Esophagus squamous epithelium (tissue), 5 donors: Measurements from ENCODE around the gene BOLL. TPM values are rescaled to one million over a fixed set of nuclear protein-coding genes. Genes with fewer than 3 reads are reported as not detected.
"Not testable (repeated sequence)": the region's sequence is repeated elsewhere in the genome, so short reads cannot be mapped to it uniquely, and the experiment has no call there.

ENCODE experiments used
- DNase-seq: peaks from one replicate; lab custom pipeline; 2025; lab: John Stamatoyannopoulos, UW
- H3K27ac ChIP-seq, 4 donors: fragments of 200-600 bp; sonication (generic); one replicate each; pipeline ENCODE4 v1.5.1; 2016 to 2019; ENCODE audit warnings: mild to moderate bottlenecking in 1 of 4
- H3K27me3 ChIP-seq, 4 donors: fragments of 200-600 bp; sonication (generic); 1 replicate in 3 of 4; 2 replicates in 1 of 4; pipeline versions ENCODE4 v1.5.1 to v1.6.0; 2017 to 2021; ENCODE audit warnings: antibody characterized with exemption in 1 of 4
- H3K36me3 ChIP-seq, 3 donors: fragments of 200-600 bp; sonication (generic); one replicate each; pipeline ENCODE4 v1.5.1; 2016 to 2019
- H3K4me1 ChIP-seq, 3 donors: fragments of 200-600 bp; sonication (generic); one replicate each; pipeline ENCODE4 v1.5.1; 2017 to 2019
- H3K4me3 ChIP-seq, 4 donors: fragments of 200-600 bp; sonication (generic); 1 replicate in 3 of 4; 2 replicates in 1 of 4; pipeline ENCODE4 v1.5.1; 2016 to 2019; ENCODE audit warnings: mild to moderate bottlenecking in 2 of 4, moderate library complexity in 1 of 4
- H3K9me3 ChIP-seq, 3 donors: fragments of 200-600 bp; sonication (generic); one replicate each; pipeline ENCODE4 v1.5.1; 2016 to 2019
- CTCF ChIP-seq, 6 experiments: fragments of 450-650 bp in 4 of 6; fragments of 200-600 bp in 2 of 6; sonication (generic) in 2 of 6; IDR thresholded peaks; one replicate each; pipeline ENCODE4 v1.5.1; 2016 to 2019; ENCODE audit warnings: antibody characterized with exemption in 6 of 6, mild to moderate bottlenecking in 4 of 6, moderate library complexity in 4 of 6
- POLR2A ChIP-seq, 4 donors: fragments of 450-650 bp; IDR thresholded peaks; one replicate each; pipeline ENCODE4 v1.6.1; 2017; ENCODE audit warnings: antibody characterized with exemption in 4 of 4, mild to moderate bottlenecking in 4 of 4, moderate library complexity in 3 of 4
- WGBS, 2 donors: methylation state at CpG; one replicate each; pipeline ENCODE4 v1.1.5; 2018; 5-methylcytosine and 5-hydroxymethylcytosine counted together
- intact Hi-C: fragments of 100-400 bp; cut with DNase I; formaldehyde crosslinking; loops from one replicate; pipeline ENCODE4 v1.15.0; 2022
- total RNA-seq, 4 donors: library from RNA; depleted of rRNA; stranded (reverse); fragments of >200 nt; gene quantifications; one replicate each; pipeline ENCODE4 v1.1.0, GENCODE V29; 2016
- donor health status: DM: yes; HTN: yes; CAD: no.

BOLL gene
- total RNA-seq, 4 donors from 2014 or later: not detected

GRCh38 chr2:197727011-197727410 lies 58.1 kb downstream of the BOLL start:
- DNase-seq: no peak
- H3K27me3 ChIP-seq: no peaks in the 10 kb centered on the region
- H3K36me3 ChIP-seq: no peaks in the 10 kb centered on the region
- H3K4me1 ChIP-seq: no peaks in the 10 kb centered on the region
- H3K4me3 ChIP-seq: no peak overlapping the region
- no peak overlapping the region for H3K27ac ChIP-seq
- H3K9me3 ChIP-seq: peaks cover 0 to 4% (median 0%) of the 10 kb centered on the region in 3 donors
- TF ChIP-seq CTCF (IDR thresholded peaks at IDR 0.05) (no peak), POLR2A (IDR thresholded peaks at IDR 0.05) (no peak)
- intact Hi-C loops: no loop called here

GRCh38 chr2:197717863-197718262 lies 67.3 kb downstream of the BOLL start:
- no peak for TF ChIP-seq POLR2A (IDR thresholded peaks at IDR 0.05)
- TF ChIP-seq CTCF (IDR thresholded peaks at IDR 0.05): no peak
- no peak overlapping the region for H3K27ac ChIP-seq
- intact Hi-C loops: loop anchor here (10.0 kb wide), 1 partner anchor 47 kb away; no protein-coding TSS in a partner anchor
- H3K4me1 ChIP-seq: no peaks in the 10 kb centered on the region
- no peaks in the 10 kb centered on the region for H3K36me3 ChIP-seq
- H3K4me3 ChIP-seq: no peak overlapping the region
- WGBS, 2 donors: 85 to 95% methylated on average over 2 of the region's 2 CpGs
- H3K27me3 ChIP-seq: no peaks in the 10 kb centered on the region
- no peaks in the 10 kb centered on the region for H3K9me3 ChIP-seq
- DNase-seq: no peak

GRCh38 chr2:197713271-197713670 lies 71.8 kb downstream of the BOLL start:
- Histone ChIP-seq H3K27me3 (no peaks in the 10 kb centered on the region), H3K4me1 (peaks cover 3 to 21% (median 9%) of the 10 kb centered on the region in 3 donors), H3K27ac (no peak overlapping the region), H3K36me3 (peaks cover 0 to 25% (median 0%) of the 10 kb centered on the region in 3 donors), H3K4me3 (no peak overlapping the region), H3K9me3 (no peaks in the 10 kb centered on the region)
- DNase-seq: no peak
- WGBS, 2 donors: 95% methylated on average over 3 of the region's 3 CpGs
- TF ChIP-seq POLR2A (IDR thresholded peaks at IDR 0.05) (no peak), CTCF (IDR thresholded peaks at IDR 0.05) (no peak)
- intact Hi-C loops: loop anchor here (10.0 kb wide), 1 partner anchor 52 kb away; no protein-coding TSS in a partner anchor

GRCh38 chr2:197711578-197711977 lies 73.5 kb downstream of the BOLL start:
- no peak for DNase-seq
- no peak overlapping the region for H3K27ac ChIP-seq
- H3K9me3 ChIP-seq: no peaks in the 10 kb centered on the region
- intact Hi-C loops: loop anchor here (10.0 kb wide), 1 partner anchor 53 kb away; no protein-coding TSS in a partner anchor
- H3K27me3 ChIP-seq: no peaks in the 10 kb centered on the region
- H3K4me1 ChIP-seq: peaks cover 16 to 38% (median 17%) of the 10 kb centered on the region in 3 donors
- H3K4me3 ChIP-seq: no peak overlapping the region
- TF ChIP-seq CTCF (IDR thresholded peaks at IDR 0.05): no peak
- no peak for TF ChIP-seq POLR2A (IDR thresholded peaks at IDR 0.05)
- H3K36me3 ChIP-seq: peaks cover 0 to 25% (median 0%) of the 10 kb centered on the region in 3 donors

GRCh38 chr2:197710424-197711042 lies 74.6 kb downstream of the BOLL start:
- Histone ChIP-seq H3K27me3 (no peaks in the 10 kb centered on the region), H3K9me3 (no peaks in the 10 kb centered on the region)
- DNase-seq: no peak

GRCh38 chr2:197709140-197709539 lies 76.0 kb downstream of the BOLL start:
- H3K9me3 ChIP-seq, DNase-seq, H3K27me3 ChIP-seq, H3K4me3 ChIP-seq, H3K27ac ChIP-seq: not testable (repeated sequence)
- H3K4me1 ChIP-seq: peaks cover 21 to 54% (median 25%) of the 10 kb centered on the region in 3 donors
- WGBS, 2 donors: 88 to 89% methylated on average over 7 of the region's 7 CpGs
- peaks cover 0 to 25% (median 0%) of the 10 kb centered on the region in 3 donors for H3K36me3 ChIP-seq
- intact Hi-C loops: loop anchor here (10.0 kb wide), 1 partner anchor 194 kb away; the partner anchor contains the start of gene MOB4

More at GRCh38 chr2:197710424-197711042, 74.6 kb downstream of the BOLL start:
- Histone ChIP-seq H3K27ac (no peak overlapping the region), H3K4me1 (peaks cover 21 to 48% (median 25%) of the 10 kb centered on the region in 3 donors), H3K36me3 (peaks cover 0 to 25% (median 0%) of the 10 kb centered on the region in 3 donors), H3K4me3 (no peak overlapping the region)
- no peak for TF ChIP-seq CTCF (IDR thresholded peaks at IDR 0.05)
- no peak for TF ChIP-seq POLR2A (IDR thresholded peaks at IDR 0.05)
- intact Hi-C loops: loop anchor here (10.0 kb wide), 1 partner anchor 54 kb away; no protein-coding TSS in a partner anchor
